GM23338 (cell line): Measurements from ENCODE around the gene GNB5. TPM values are rescaled to one million over a fixed set of nuclear protein-coding genes. Genes with fewer than 3 reads are reported as not detected.
A peak's percentile ranks its signal among the peaks of the same experiment; 100 is the strongest.

Source experiments
- ATAC-seq: fragments of 200-7000 bp; cut with Tn5 transposase; 3 replicates; pipeline ENCODE4 v1.9.1; 2020
- DNase-seq: peaks from one replicate; pipeline ENCODE4 v3.0.0-alpha.2; 2015; ENCODE audit warnings: low spot score
- H2AFZ ChIP-seq: fragments of 200-600 bp; sonication (generic); 2 replicates; pipeline ENCODE4 v1.8.0; 2016; ENCODE audit warnings: antibody characterized with exemption, mild to moderate bottlenecking, moderate library complexity
- H3F3A ChIP-seq: fragments of 200-600 bp; sonication (generic); replicated peaks from 2 replicates; pipeline ENCODE4 v1.8.0; 2017; ENCODE audit warnings: antibody characterized with exemption, mixed run types, low read depth
- H3K27ac ChIP-seq: fragments of 200-600 bp; sonication (generic); 2 replicates; pipeline ENCODE4 v1.6.1; 2016; ENCODE audit warnings: low read depth
- H3K27me3 ChIP-seq: fragments of 200-600 bp; sonication (generic); 2 replicates; pipeline ENCODE4 v1.8.0; 2016; ENCODE audit warnings: mild to moderate bottlenecking, mixed run types, moderate library complexity; ENCODE audit not compliant: insufficient read depth
- H3K36me3 ChIP-seq: fragments of 200-600 bp; sonication (generic); 2 replicates; pipeline ENCODE4 v1.8.0; 2016; ENCODE audit warnings: mild to moderate bottlenecking; ENCODE audit not compliant: insufficient read depth
- H3K4me1 ChIP-seq: fragments of 200-600 bp; sonication (generic); 2 replicates; pipeline ENCODE4 v1.8.0; 2016; ENCODE audit warnings: mild to moderate bottlenecking, moderate library complexity; ENCODE audit not compliant: insufficient read depth
- H3K4me2 ChIP-seq: fragments of 200-600 bp; sonication (generic); 2 replicates; pipeline ENCODE4 v1.7.1; 2017; ENCODE audit warnings: mixed run types
- H3K4me3 ChIP-seq: fragments of 200-600 bp; sonication (generic); 2 replicates; pipeline ENCODE4 v1.6.1; 2016; ENCODE audit warnings: mixed run types
- H3K79me2 ChIP-seq: fragments of 200-600 bp; sonication (generic); replicated peaks from 2 replicates; pipeline ENCODE4 v1.8.0; 2017; ENCODE audit warnings: mild to moderate bottlenecking; ENCODE audit not compliant: insufficient read depth
- H3K9me2 ChIP-seq: fragments of 200-600 bp; sonication (generic); 2 replicates; pipeline ENCODE4 v1.8.0; 2017; ENCODE audit not compliant: insufficient read depth
- H4K20me1 ChIP-seq: fragments of 200-600 bp; sonication (generic); replicated peaks from 2 replicates; pipeline ENCODE4 v1.8.0; 2017; ENCODE audit warnings: mild to moderate bottlenecking; ENCODE audit not compliant: insufficient read depth
- H3K27ac Mint-ChIP-seq: 2 replicates; pipeline ENCODE4 v1.8.0; 2020; ENCODE audit warnings: inconsistent platforms, mild to moderate bottlenecking, moderate library complexity, mixed read lengths
- H3K27me3 Mint-ChIP-seq: 3 replicates; pipeline ENCODE4 v1.8.0; 2022; ENCODE audit warnings: low read depth, mild to moderate bottlenecking, moderate library complexity, mixed read lengths, inconsistent platforms; ENCODE audit not compliant: insufficient read depth, poor library complexity
- H3K36me3 Mint-ChIP-seq: 3 replicates; pipeline ENCODE4 v1.8.0; 2021; ENCODE audit warnings: low read depth, mild to moderate bottlenecking, inconsistent platforms, moderate library complexity, mixed read lengths
- H3K4me1 Mint-ChIP-seq: 3 replicates; pipeline ENCODE4 v1.8.0; 2020; ENCODE audit warnings: mild to moderate bottlenecking, inconsistent platforms, mixed read lengths
- H3K4me3 Mint-ChIP-seq: 3 replicates; pipeline ENCODE4 v1.8.0; 2021; ENCODE audit warnings: moderate library complexity, mild to moderate bottlenecking, inconsistent platforms, mixed read lengths
- H3K9me3 Mint-ChIP-seq: 3 replicates; pipeline ENCODE4 v1.8.0; 2020; ENCODE audit warnings: moderate library complexity, mild to moderate bottlenecking, inconsistent platforms, mixed read lengths
- CREB1 ChIP-seq: fragments of 250-450 bp; sonication (Bioruptor Pico); IDR thresholded peaks from 2 replicates; pipeline ENCODE4 v1.5.0; 2020; ENCODE audit warnings: low read depth, mild to moderate bottlenecking, moderate library complexity
- CTCF ChIP-seq, 2 experiments: fragments of 200-600 bp in 1 of 2; sonication (generic) in 1 of 2; conservative IDR thresholded peaks; 2 replicates each; pipeline versions ENCODE4 v1.5.1 to v1.6.1; 2016 to 2017; ENCODE audit warnings: antibody characterized with exemption in 2 of 2, low read depth in 2 of 2, mild to moderate bottlenecking in 2 of 2, moderate library complexity in 1 of 2
- ETS1 ChIP-seq: IDR thresholded peaks from 2 replicates; pipeline ENCODE4 v1.6.1; 2016; ENCODE audit warnings: antibody characterized with exemption
- EZH2 ChIP-seq: fragments of 200-600 bp; sonication (generic); IDR thresholded peaks from one replicate; pipeline ENCODE4 v1.8.0; 2017; ENCODE audit warnings: antibody characterized with exemption, mild to moderate bottlenecking, low read depth; ENCODE audit not compliant: unreplicated experiment
- EZH2phosphoT487 ChIP-seq: fragments of 200-600 bp; sonication (generic); IDR thresholded peaks from one replicate; pipeline ENCODE4 v1.8.1; 2018; ENCODE audit warnings: antibody characterized with exemption; ENCODE audit not compliant: unreplicated experiment
- JUNB ChIP-seq: IDR thresholded peaks from one replicate; pipeline ENCODE4 v1.6.1; 2016; ENCODE audit warnings: antibody characterized with exemption; ENCODE audit not compliant: unreplicated experiment
- NANOG ChIP-seq: IDR thresholded peaks from 2 replicates; pipeline ENCODE4 v1.6.1; 2016; ENCODE audit warnings: antibody characterized with exemption, borderline replicate concordance
- POLR2AphosphoS5 ChIP-seq: IDR thresholded peaks from 2 replicates; pipeline ENCODE4 v1.6.1; 2016; ENCODE audit warnings: antibody characterized with exemption, low read depth
- REST ChIP-seq: IDR thresholded peaks from one replicate; pipeline ENCODE4 v1.6.1; 2018; ENCODE audit warnings: antibody characterized with exemption; ENCODE audit not compliant: unreplicated experiment
- STAT1 ChIP-seq: IDR thresholded peaks from one replicate; pipeline ENCODE4 v1.6.1; 2016; ENCODE audit warnings: antibody characterized with exemption; ENCODE audit not compliant: unreplicated experiment
- ZNF114 ChIP-seq: fragments of 250-450 bp; sonication (Bioruptor Pico); IDR thresholded peaks from 2 replicates; pipeline ENCODE4 v1.5.0; 2020; ENCODE audit warnings: mild to moderate bottlenecking, moderate library complexity
- ZNF331 ChIP-seq: fragments of 250-450 bp; sonication (Bioruptor Pico); IDR thresholded peaks from 2 replicates; pipeline ENCODE4 v1.5.0; 2020; ENCODE audit warnings: low read depth, mild to moderate bottlenecking, moderate library complexity
- ZNF462 ChIP-seq: fragments of 250-450 bp; sonication (Bioruptor Pico); IDR thresholded peaks from 2 replicates; pipeline ENCODE4 v1.5.0; 2020; ENCODE audit warnings: mild to moderate bottlenecking, moderate library complexity
- polyA plus RNA-seq: library from polyadenylated mRNA; unstranded; fragments of >200 nt; fragmentation: Nextera tagmentation; extraction: Ambion mirVana; gene quantifications from 2 replicates; pipeline ENCODE4 v1.2.1, GENCODE V29; 2016
- total RNA-seq: library from RNA; depleted of rRNA; stranded (reverse); fragments of >200 nt; shearing (Covaris generic); gene quantifications from 2 replicates; pipeline ENCODE4 v1.2.3, GENCODE V29; 2014

Gene GNB5
- total and polyA plus RNA-seq, 2 experiments from 2014 or later = 23.0 to 40.8 TPM

- Mint-ChIP-seq H3K27ac (no peak overlapping the region), H3K36me3 (peaks cover 18% of the 10 kb centered on the region), H3K4me1 (peaks cover 7% of the 10 kb centered on the region), H3K27me3 (peaks cover 3% of the 10 kb centered on the region), H3K4me3 (no peak overlapping the region), H3K9me3 (no peaks in the 10 kb centered on the region)
- Histone ChIP-seq H3K4me1 (no peaks in the 10 kb centered on the region), H3K27ac (peak overlapping the region; percentile 42; the same call in 1 of the 2 replicates), H4K20me1 (no peaks in the 10 kb centered on the region), H3K4me2 (no peak overlapping the region), H3F3A (0 out of 2 replicates have a peak, but pooled peaks cover 2% of the 10 kb centered on the region), H2AFZ (no peak overlapping the region), H3K79me2 (no peaks in the 10 kb centered on the region), H3K4me3 (no peak overlapping the region), H3K36me3 (peaks cover 22% of the 10 kb centered on the region), H3K27me3 (no peaks in the 10 kb centered on the region), H3K9me2 (no peaks in the 10 kb centered on the region)
- DNase-seq (no peak), ATAC-seq (no peak)
- TF ChIP-seq ETS1 (no peak), ZNF114 (CRISPR knock-in tag) (no peak), NANOG (no peak), REST (no peak), JUNB (no peak), EZH2phosphoT487 (no peak), STAT1 (no peak), CREB1 (no peak), CTCF (conservative IDR thresholded peaks at IDR 0.05; ENCODE audit: low read depth in 2 of 2) (no peak), POLR2AphosphoS5 (no peak), ZNF462 (CRISPR knock-in tag) (no peak), EZH2 (no peak), ZNF331 (CRISPR knock-in tag) (no peak)
Observed at GRCh38 chr15:52068004-52068615, 123.1 kb downstream of the GNB5 start.
